Fibroblast of pulmonary artery (primary cell): ENCODE measurements around the gene KDM4C.

Experiments
- DNase-seq: peaks from one replicate; pipeline ENCODE4 v3.0.0-alpha.2; 2010; ENCODE audit warnings: low read depth
- H3K4me3 ChIP-seq: replicated peaks from 2 replicates; pipeline ENCODE4 v1.5.1; 2011; ENCODE audit warnings: low read depth, mild to moderate bottlenecking, control low read depth, low read length, moderate library complexity
- CTCF ChIP-seq: IDR thresholded peaks from 2 replicates; pipeline ENCODE4 v1.5.1; 2011; ENCODE audit warnings: mild to moderate bottlenecking, control low read depth, low read length, inconsistent platforms; ENCODE audit errors: missing control alignments

The KDM4C gene

GRCh38 chr9:7185612-7186011, 427.8 kb downstream of the KDM4C start:
- TF ChIP-seq CTCF = no peak
- H3K4me3 ChIP-seq = no peak overlapping the region
- peak; percentile 90 for DNase-seq

- TF ChIP-seq CTCF = peak; percentile 73
- no peak overlapping the region for H3K4me3 ChIP-seq
- peak; percentile 37 for DNase-seq
Observed at GRCh38 chr9:7186175-7186574, 428.4 kb downstream of the KDM4C start.

- DNase-seq = no peak
- no peak overlapping the region for H3K4me3 ChIP-seq
- TF ChIP-seq CTCF = no peak
Observed at GRCh38 chr9:7192266-7192665, 434.5 kb downstream of the KDM4C start.

GRCh38 chr9:7195526-7195925, 437.8 kb downstream of the KDM4C start:
- DNase-seq = no peak
- TF ChIP-seq CTCF = no peak
- H3K4me3 ChIP-seq = no peak overlapping the region

GRCh38 chr9:7196467-7196866, 438.7 kb downstream of the KDM4C start:
- TF ChIP-seq CTCF = no peak
- no peak overlapping the region for H3K4me3 ChIP-seq
- DNase-seq = no peak

GRCh38 chr9:7201196-7201595, 443.4 kb downstream of the KDM4C start:
- TF ChIP-seq CTCF = no peak
- no peak for DNase-seq
- H3K4me3 ChIP-seq = no peak overlapping the region

GRCh38 chr9:7205806-7206205, 448.0 kb downstream of the KDM4C start:
- DNase-seq = no peak
- TF ChIP-seq CTCF = no peak
- no peak overlapping the region for H3K4me3 ChIP-seq
